ENCODE data around the gene PLXND1.

The PLXND1 gene

GRCh38 chr3:129581623-129582022 is 24.9 kb downstream of the PLXND1 start:
- DNase-seq: no peak

GRCh38 chr3:129579991-129580390 is 26.5 kb downstream of the PLXND1 start:
- DNase-seq: no peak

- no peak for DNase-seq
These were observed 28.3 kb downstream of the PLXND1 start for GRCh38 chr3:129577925-129578786.

GRCh38 chr3:129577366-129577765 is 29.1 kb downstream of the PLXND1 start:
- DNase-seq: no peak

GRCh38 chr3:129576514-129577352 is 29.7 kb downstream of the PLXND1 start:
- DNase-seq: peak; percentile 31

GRCh38 chr3:129575997-129576384 is 30.5 kb downstream of the PLXND1 start:
- DNase-seq: no peak

GRCh38 chr3:129575233-129575996 is 31.1 kb downstream of the PLXND1 start:
- DNase-seq: no peak

GRCh38 chr3:129574206-129574605 is 32.3 kb downstream of the PLXND1 start:
- no peak for DNase-seq

GRCh38 chr3:129573493-129573892 is 33.0 kb downstream of the PLXND1 start:
- no peak for DNase-seq

GRCh38 chr3:129572603-129573002 is 33.9 kb downstream of the PLXND1 start:
- no peak for DNase-seq

- no peak for DNase-seq
These were observed 34.6 kb downstream of the PLXND1 start for GRCh38 chr3:129571605-129572547.

GRCh38 chr3:129569856-129570255 is 36.6 kb downstream of the PLXND1 start:
- no peak for DNase-seq

- no peak for DNase-seq
These were observed 38.5 kb downstream of the PLXND1 start for GRCh38 chr3:129567939-129568338.

- DNase-seq: no peak
These were observed 39.2 kb downstream of the PLXND1 start for GRCh38 chr3:129567176-129567705.

- no peak for DNase-seq
These were observed 40.6 kb downstream of the PLXND1 start for GRCh38 chr3:129565902-129566301.

GRCh38 chr3:129564981-129565644 is 41.4 kb downstream of the PLXND1 start:
- DNase-seq: no peak

GRCh38 chr3:129563850-129564535 is 42.5 kb downstream of the PLXND1 start:
- no peak for DNase-seq

GRCh38 chr3:129563332-129563731 is 43.1 kb downstream of the PLXND1 start:
- no peak for DNase-seq

GRCh38 chr3:129562803-129563202 is 43.7 kb downstream of the PLXND1 start:
- no peak for DNase-seq

- no peak for DNase-seq
These were observed 44.7 kb downstream of the PLXND1 start for GRCh38 chr3:129561619-129562248.

Data from NCI-H2107 (cell line).